Activated CD4-positive, alpha-beta T cell treated with anti-CD3 and anti-CD28 coated beads, Interleukin-2, amount 10 ng/mL, durations not matched to agents 24 days and 14 days (primary cell): ENCODE data around the gene TNC. TPM values are rescaled to one million over a fixed set of nuclear protein-coding genes. Genes with fewer than 3 reads are reported as not detected.
"Not testable (repeated sequence)": the region's sequence is repeated elsewhere in the genome, so short reads cannot be mapped to it uniquely, and the experiment has no call there.

ENCODE experiments used
- DNase-seq: peaks from one replicate; pipeline ENCODE4 v3.0.0; 2022
- H3K27ac Mint-ChIP-seq: one replicate; pipeline ENCODE4 v1.8.0; 2022; ENCODE audit warnings: mild to moderate bottlenecking, mixed read lengths
- H3K27me3 Mint-ChIP-seq: one replicate; pipeline ENCODE4 v1.8.0; 2022; ENCODE audit warnings: mixed read lengths
- H3K36me3 Mint-ChIP-seq: one replicate; pipeline ENCODE4 v1.8.0; 2022; ENCODE audit warnings: low read depth, mild to moderate bottlenecking, mixed read lengths
- H3K4me1 Mint-ChIP-seq: one replicate; pipeline ENCODE4 v1.8.0; 2021; ENCODE audit warnings: mixed read lengths
- H3K4me3 Mint-ChIP-seq: one replicate; pipeline ENCODE4 v1.8.0; 2022; ENCODE audit warnings: mild to moderate bottlenecking, moderate library complexity, mixed read lengths
- H3K9me3 Mint-ChIP-seq: one replicate; pipeline ENCODE4 v1.8.0; 2021; ENCODE audit warnings: mixed read lengths
- intact Hi-C: fragments of 100-400 bp; cut with micrococcal nuclease; formaldehyde crosslinking; loops from one replicate; pipeline ENCODE4 v1.15.1; 2023
- total RNA-seq: library from RNA; stranded (reverse); gene quantifications from 2 replicates; pipeline ENCODE4 v1.2.3, GENCODE V29; 2022

Gene TNC
- total RNA-seq, 1 donor from 2014 or later, result 0.98 TPM

DNA sequence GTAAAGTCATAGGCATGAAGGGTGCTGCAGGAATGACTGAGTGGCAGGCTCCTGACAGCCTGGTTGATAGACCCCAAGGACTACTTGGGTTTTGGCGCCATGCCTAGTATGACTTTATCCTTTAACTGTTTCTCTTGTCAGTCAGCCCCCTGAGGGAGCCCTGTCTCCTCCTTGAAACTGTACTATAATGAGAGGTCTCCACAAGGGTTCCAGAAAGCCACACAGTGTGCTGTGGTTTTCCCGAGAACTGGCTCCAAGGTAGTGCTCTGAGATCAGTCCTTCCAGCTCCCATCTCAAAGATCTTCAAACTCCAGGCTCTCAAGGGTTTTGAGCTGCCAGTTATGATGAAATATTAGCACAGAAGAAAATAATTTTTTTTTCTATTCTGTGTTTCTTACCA lies 26.7 kb upstream of the TNC start:
- Mint-ChIP-seq H3K27me3 (peaks cover 27% of the 10 kb centered on the region), H3K27ac (no peak overlapping the region), H3K4me3 (no peak overlapping the region), H3K4me1 (peaks cover 31% of the 10 kb centered on the region), H3K36me3 (peaks cover 5% of the 10 kb centered on the region), H3K9me3 (peaks cover 18% of the 10 kb centered on the region)
- DNase-seq, result no peak
- intact Hi-C loops, result loop anchor here (5.0 kb wide), 1 partner anchor 63 kb away; no protein-coding TSS in a partner anchor

- H3K27ac Mint-ChIP-seq, result no peak overlapping the region
- H3K36me3 Mint-ChIP-seq, result peaks cover 5% of the 10 kb centered on the region
- intact Hi-C loops, result loop anchor here (5.0 kb wide), 1 partner anchor 64 kb away; no protein-coding TSS in a partner anchor
- no peak overlapping the region for H3K4me3 Mint-ChIP-seq
- peaks cover 18% of the 10 kb centered on the region for H3K9me3 Mint-ChIP-seq
- H3K4me1 Mint-ChIP-seq, result peaks cover 33% of the 10 kb centered on the region
- DNase-seq, result no peak
- H3K27me3 Mint-ChIP-seq, result peaks cover 18% of the 10 kb centered on the region
Measured at GRCh38 chr9:115143689-115144088, 25.7 kb upstream of the TNC start.

GRCh38 chr9:115142517-115143270 lies 24.7 kb upstream of the TNC start:
- peak overlapping the region; percentile 27 for H3K27ac Mint-ChIP-seq
- H3K4me1 Mint-ChIP-seq, result peaks cover 34% of the 10 kb centered on the region
- intact Hi-C loops, result loop anchor here (5.0 kb wide), 1 partner anchor 65 kb away; no protein-coding TSS in a partner anchor
- H3K9me3 Mint-ChIP-seq, result peaks cover 18% of the 10 kb centered on the region
- peaks cover 12% of the 10 kb centered on the region for H3K27me3 Mint-ChIP-seq
- peak overlapping the region; percentile 33 for H3K4me3 Mint-ChIP-seq
- DNase-seq, result no peak
- peaks cover 5% of the 10 kb centered on the region for H3K36me3 Mint-ChIP-seq

DNA sequence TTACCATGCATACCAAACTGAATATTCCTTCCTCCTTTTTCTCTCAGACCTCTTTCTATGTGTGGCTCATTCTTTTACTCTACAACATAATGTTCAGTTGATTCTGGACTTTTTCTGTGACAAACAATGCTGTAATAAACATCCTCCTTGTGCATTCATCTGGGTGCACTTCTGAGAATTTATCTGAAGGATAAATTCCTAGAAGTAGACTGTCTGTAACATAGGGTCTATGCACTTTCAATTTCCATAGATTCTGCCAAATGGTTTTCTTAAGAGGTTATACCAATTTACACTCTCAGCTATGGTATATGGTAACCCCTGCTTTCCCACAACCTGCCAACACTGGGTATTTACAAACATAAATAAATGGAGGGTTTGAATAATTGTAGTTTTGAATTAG lies 24.1 kb upstream of the TNC start:
- peaks cover 13% of the 10 kb centered on the region for H3K27me3 Mint-ChIP-seq
- H3K27ac Mint-ChIP-seq, result peak overlapping the region; percentile 27
- H3K4me3 Mint-ChIP-seq, result peak overlapping the region; percentile 33
- intact Hi-C loops, result loop anchor here (5.0 kb wide), 1 partner anchor 65 kb away; no protein-coding TSS in a partner anchor
- DNase-seq, result peak; percentile 66
- peaks cover 5% of the 10 kb centered on the region for H3K36me3 Mint-ChIP-seq
- peaks cover 22% of the 10 kb centered on the region for H3K9me3 Mint-ChIP-seq
- peaks cover 34% of the 10 kb centered on the region for H3K4me1 Mint-ChIP-seq

DNA sequence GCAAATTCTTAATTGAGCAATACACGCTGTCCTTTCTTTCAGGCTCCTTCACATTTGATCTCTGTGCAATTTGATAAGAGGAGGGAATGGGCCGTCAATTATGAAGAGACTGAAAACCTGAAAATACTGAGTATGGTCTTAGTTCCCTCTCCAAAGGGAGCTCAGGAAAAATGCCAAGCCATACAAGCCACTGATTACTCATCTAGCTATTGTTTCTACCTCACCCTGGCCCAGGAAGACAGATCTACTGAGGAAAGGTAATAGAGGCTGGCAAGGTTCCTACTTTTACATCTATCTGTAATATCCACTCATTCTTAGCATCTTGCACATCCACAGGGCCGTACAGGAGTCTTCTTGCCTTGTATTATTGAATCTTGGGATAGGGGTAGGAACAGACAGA lies 23.7 kb upstream of the TNC start:
- Mint-ChIP-seq H3K27me3 (peaks cover 16% of the 10 kb centered on the region), H3K36me3 (peaks cover 5% of the 10 kb centered on the region), H3K4me1 (peaks cover 34% of the 10 kb centered on the region), H3K4me3 (peak overlapping the region; percentile 33), H3K27ac (peak overlapping the region; percentile 27), H3K9me3 (peaks cover 27% of the 10 kb centered on the region)
- intact Hi-C loops, result loop anchor here (5.0 kb wide), 1 partner anchor 66 kb away; no protein-coding TSS in a partner anchor
- no peak for DNase-seq

DNA sequence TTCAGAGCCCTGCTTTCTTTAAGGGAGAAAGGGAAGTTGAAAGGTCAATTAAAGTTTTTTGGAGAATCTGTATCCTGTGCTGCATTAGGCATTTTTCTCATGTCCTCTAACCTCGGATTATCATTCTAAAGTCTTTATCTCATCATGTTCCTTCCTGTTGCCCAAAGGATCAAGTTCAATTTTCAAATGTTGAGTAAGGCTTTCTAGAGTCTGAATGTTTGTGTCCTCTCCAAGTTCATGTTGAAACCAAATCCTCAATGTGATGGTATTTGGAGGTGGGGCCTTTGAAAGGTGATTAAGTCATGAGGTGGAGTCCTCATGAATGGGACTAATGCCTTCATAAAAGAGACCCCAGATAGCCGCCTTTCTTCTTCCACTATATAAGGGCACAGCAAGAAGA lies 20.2 kb upstream of the TNC start:
- Mint-ChIP-seq H3K36me3 (peaks cover 5% of the 10 kb centered on the region), H3K27me3 (peaks cover 22% of the 10 kb centered on the region), H3K27ac (no peak overlapping the region), H3K4me1 (peaks cover 29% of the 10 kb centered on the region), H3K9me3 (peaks cover 21% of the 10 kb centered on the region), H3K4me3 (no peak overlapping the region)
- no peak for DNase-seq
- intact Hi-C loops, result loop anchor here (5.0 kb wide), 1 partner anchor 101 kb away; no protein-coding TSS in a partner anchor

DNA sequence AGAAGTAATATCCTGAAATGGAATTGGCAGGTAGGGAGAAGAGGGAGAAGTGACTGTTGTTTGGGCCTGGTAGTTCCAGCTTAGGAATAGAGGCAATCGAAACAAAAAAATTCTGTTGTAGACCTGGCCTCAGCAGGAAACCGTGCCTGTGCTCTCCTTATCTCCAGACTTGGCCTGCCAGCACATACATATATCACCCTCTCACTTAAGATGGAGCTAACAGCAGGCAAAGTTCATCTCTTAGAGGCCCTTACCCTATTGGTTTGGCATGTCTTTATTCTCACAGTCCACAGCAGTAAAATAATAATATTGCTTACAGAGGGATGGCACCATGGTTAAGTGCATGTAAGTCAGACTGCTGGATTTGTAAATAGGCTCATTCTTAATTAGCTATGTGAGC lies 19.6 kb upstream of the TNC start:
- DNase-seq, result no peak
- intact Hi-C loops, result loop anchor here (5.0 kb wide), 1 partner anchor 100 kb away; no protein-coding TSS in a partner anchor
- H3K27me3 Mint-ChIP-seq, result peaks cover 22% of the 10 kb centered on the region
- H3K9me3 Mint-ChIP-seq, result peaks cover 18% of the 10 kb centered on the region
- peaks cover 5% of the 10 kb centered on the region for H3K36me3 Mint-ChIP-seq
- H3K4me1 Mint-ChIP-seq, result peaks cover 24% of the 10 kb centered on the region
- H3K27ac Mint-ChIP-seq, result no peak overlapping the region
- no peak overlapping the region for H3K4me3 Mint-ChIP-seq

- Mint-ChIP-seq H3K27ac (no peak overlapping the region), H3K4me3 (no peak overlapping the region), H3K36me3 (peaks cover 1% of the 10 kb centered on the region), H3K9me3 (peaks cover 13% of the 10 kb centered on the region), H3K27me3 (peaks cover 23% of the 10 kb centered on the region), H3K4me1 (peaks cover 10% of the 10 kb centered on the region)
- no peak for DNase-seq
- intact Hi-C loops, result loop anchor here (5.0 kb wide), 1 partner anchor 99 kb away; no protein-coding TSS in a partner anchor
Measured at GRCh38 chr9:115135821-115136778, 18.1 kb upstream of the TNC start.

DNA sequence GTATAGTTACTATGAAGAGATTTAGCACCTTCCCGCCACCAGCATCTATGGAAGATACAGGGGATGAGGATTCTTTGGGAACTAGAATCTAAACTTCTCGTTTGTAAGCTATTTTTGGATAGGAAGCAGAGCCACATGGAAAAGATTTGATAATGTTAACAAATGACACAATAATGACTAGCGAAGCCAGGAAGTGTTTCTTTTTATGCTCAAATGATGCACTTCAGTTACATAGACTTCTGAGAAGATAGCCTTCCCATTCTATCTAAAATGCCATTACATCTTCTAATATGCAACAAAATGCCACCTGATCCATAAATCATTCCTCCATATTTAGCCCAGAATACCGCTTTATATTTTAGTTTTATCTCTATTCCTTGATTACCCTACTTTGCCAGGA lies 17.0 kb upstream of the TNC start:
- peaks cover 5% of the 10 kb centered on the region for H3K4me1 Mint-ChIP-seq
- peaks cover 24% of the 10 kb centered on the region for H3K27me3 Mint-ChIP-seq
- H3K27ac Mint-ChIP-seq, result no peak overlapping the region
- H3K9me3 Mint-ChIP-seq, result peaks cover 10% of the 10 kb centered on the region
- H3K36me3 Mint-ChIP-seq, result no peaks in the 10 kb centered on the region
- no peak for DNase-seq
- H3K4me3 Mint-ChIP-seq, result no peak overlapping the region
- intact Hi-C loops, result loop anchor here (5.0 kb wide), 1 partner anchor 98 kb away; no protein-coding TSS in a partner anchor

DNA sequence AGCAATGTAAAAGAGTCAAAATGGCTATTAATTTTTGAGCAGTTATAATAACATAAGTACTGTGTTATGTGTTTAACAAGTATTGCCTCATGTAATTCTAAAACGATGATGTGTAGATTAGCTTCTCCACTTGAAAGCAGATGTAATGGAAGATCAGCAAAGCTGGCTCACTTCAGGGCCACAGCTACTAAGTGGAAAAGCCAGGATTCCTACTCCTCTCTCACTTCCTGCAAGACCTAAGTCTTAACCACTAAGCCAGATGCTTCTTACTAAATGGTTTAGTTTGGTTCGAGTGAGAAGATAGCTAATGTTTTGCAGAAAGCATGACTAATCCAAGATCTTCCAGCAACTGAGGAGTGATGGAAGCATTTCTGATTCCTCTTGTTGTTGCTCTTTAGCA lies 15.7 kb upstream of the TNC start:
- no peak overlapping the region for H3K27ac Mint-ChIP-seq
- H3K9me3 Mint-ChIP-seq, result peaks cover 16% of the 10 kb centered on the region
- intact Hi-C loops, result no loop called here
- no peak overlapping the region for H3K4me3 Mint-ChIP-seq
- DNase-seq, result no peak
- H3K4me1 Mint-ChIP-seq, result peaks cover 2% of the 10 kb centered on the region
- H3K36me3 Mint-ChIP-seq, result no peaks in the 10 kb centered on the region
- H3K27me3 Mint-ChIP-seq, result peaks cover 30% of the 10 kb centered on the region

DNA sequence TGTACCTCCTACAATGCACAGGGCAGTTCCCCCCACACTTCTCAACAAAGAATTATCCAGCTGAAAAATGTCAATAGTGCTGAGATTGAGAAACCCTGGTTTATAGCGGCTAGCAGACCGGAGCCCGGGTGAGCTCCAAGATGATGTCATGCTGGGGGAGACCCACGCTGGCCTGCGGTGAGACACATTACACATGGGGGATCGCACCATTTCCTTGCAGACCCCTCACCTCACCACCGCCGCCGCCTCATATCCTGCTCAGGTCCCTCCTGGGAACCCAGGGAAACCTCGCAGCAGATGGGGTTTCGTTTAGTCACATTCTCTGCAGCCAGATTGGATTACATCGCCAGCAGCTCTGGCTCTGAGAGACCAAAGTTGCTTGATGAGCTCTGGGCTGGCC lies 14.7 kb upstream of the TNC start:
- H3K27me3 Mint-ChIP-seq, result peaks cover 32% of the 10 kb centered on the region
- intact Hi-C loops, result no loop called here
- peaks cover 1% of the 10 kb centered on the region for H3K4me1 Mint-ChIP-seq
- no peaks in the 10 kb centered on the region for H3K36me3 Mint-ChIP-seq
- no peak overlapping the region for H3K4me3 Mint-ChIP-seq
- no peak for DNase-seq
- peaks cover 16% of the 10 kb centered on the region for H3K9me3 Mint-ChIP-seq
- no peak overlapping the region for H3K27ac Mint-ChIP-seq

GRCh38 chr9:115130176-115130575 lies 12.2 kb upstream of the TNC start:
- Mint-ChIP-seq H3K27me3 (peaks cover 22% of the 10 kb centered on the region), H3K4me3 (no peak overlapping the region), H3K36me3 (no peaks in the 10 kb centered on the region), H3K9me3 (peaks cover 11% of the 10 kb centered on the region), H3K27ac (no peak overlapping the region), H3K4me1 (no peaks in the 10 kb centered on the region)
- DNase-seq, result no peak
- intact Hi-C loops, result no loop called here

DNA sequence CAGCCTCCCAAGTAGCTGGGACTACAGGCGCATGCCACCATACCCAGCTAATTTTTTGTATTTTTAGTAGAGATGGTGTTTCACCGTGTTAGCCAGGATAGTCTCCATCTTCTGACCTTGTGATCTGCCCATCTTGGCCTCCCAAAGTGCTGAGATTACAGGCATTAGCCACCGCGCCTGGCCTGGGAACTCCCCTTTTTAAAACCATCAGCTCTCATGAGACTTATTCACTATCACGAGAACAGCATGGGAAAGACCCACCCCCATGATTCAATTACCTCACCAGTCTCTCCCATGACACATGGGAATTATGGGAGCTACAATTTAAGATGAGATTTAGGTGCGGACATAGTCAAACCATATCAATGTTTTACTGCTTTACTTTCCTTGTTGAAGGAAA lies 10.8 kb upstream of the TNC start:
- H3K27ac Mint-ChIP-seq, H3K36me3 Mint-ChIP-seq, H3K4me1 Mint-ChIP-seq, H3K4me3 Mint-ChIP-seq, DNase-seq, intact Hi-C loops: not testable (repeated sequence)
- Mint-ChIP-seq H3K9me3 (peaks cover 12% of the 10 kb centered on the region), H3K27me3 (peaks cover 15% of the 10 kb centered on the region)
